Trophoblast cell (in vitro differentiated cells and primary cell): ENCODE measurements around the gene CLASP1.

ENCODE experiments used
- DNase-seq, 2 donors: peaks; one replicate each; pipeline ENCODE4 v3.0.0-alpha.2; 2016
- H2AFZ ChIP-seq: 2 replicates; pipeline ENCODE4 v1.6.1; 2013; ENCODE audit warnings: low read length, moderate library complexity, mild to moderate bottlenecking; ENCODE audit not compliant: insufficient read depth, poor library complexity
- H2AK5ac ChIP-seq: 2 replicates; pipeline ENCODE4 v1.6.1; 2013; ENCODE audit warnings: mild to moderate bottlenecking, low read length
- H2BK120ac ChIP-seq: 2 replicates; pipeline ENCODE4 v1.6.1; 2013; ENCODE audit warnings: low read length, mild to moderate bottlenecking, moderate library complexity; ENCODE audit not compliant: insufficient read depth, poor library complexity
- H2BK12ac ChIP-seq: 2 replicates; pipeline ENCODE4 v1.6.1; 2013; ENCODE audit warnings: mild to moderate bottlenecking, low read length, moderate library complexity
- H2BK5ac ChIP-seq: 2 replicates; pipeline ENCODE4 v1.6.1; 2013; ENCODE audit warnings: low read length, low read depth, moderate library complexity, mild to moderate bottlenecking; ENCODE audit not compliant: poor library complexity
- H3K14ac ChIP-seq: 2 replicates; pipeline ENCODE4 v1.6.1; 2013; ENCODE audit warnings: mild to moderate bottlenecking, low read length
- H3K18ac ChIP-seq: 2 replicates; pipeline ENCODE4 v1.6.1; 2013; ENCODE audit warnings: mild to moderate bottlenecking, low read length
- H3K23ac ChIP-seq: 2 replicates; pipeline ENCODE4 v1.6.1; 2013; ENCODE audit warnings: low read length
- H3K27ac ChIP-seq: 2 replicates; pipeline ENCODE4 v1.5.1; 2013; ENCODE audit warnings: low read depth, mild to moderate bottlenecking, inconsistent platforms, low read length, moderate library complexity
- H3K27me3 ChIP-seq: 2 replicates; pipeline ENCODE4 v1.6.1; 2013; ENCODE audit warnings: inconsistent platforms, mild to moderate bottlenecking, low read length, moderate library complexity; ENCODE audit not compliant: insufficient read depth
- H3K36me3 ChIP-seq, 2 experiments: 1 replicate in 1 of 2; 2 replicates in 1 of 2; pipeline ENCODE4 v1.6.1; 2013; ENCODE audit warnings: low read length in 2 of 2, mild to moderate bottlenecking in 2 of 2, moderate library complexity in 1 of 2; ENCODE audit not compliant: insufficient read depth in 2 of 2, control insufficient read depth in 1 of 2
- H3K4ac ChIP-seq: 2 replicates; pipeline ENCODE4 v1.6.1; 2013; ENCODE audit warnings: low read depth, mild to moderate bottlenecking, low read length, moderate library complexity
- H3K4me1 ChIP-seq, 2 experiments: 1 replicate in 1 of 2; 2 replicates in 1 of 2; pipeline ENCODE4 v1.6.1; 2013; ENCODE audit warnings: low read length in 2 of 2, mild to moderate bottlenecking in 2 of 2, moderate library complexity in 1 of 2; ENCODE audit not compliant: insufficient read depth in 2 of 2, control insufficient read depth in 1 of 2
- H3K4me2 ChIP-seq: 2 replicates; pipeline ENCODE4 v1.6.1; 2013; ENCODE audit warnings: inconsistent platforms, mild to moderate bottlenecking, low read length, moderate library complexity
- H3K4me3 ChIP-seq: 2 replicates; pipeline ENCODE4 v1.5.1; 2013; ENCODE audit warnings: mild to moderate bottlenecking, low read depth, low read length, inconsistent platforms
- H3K79me1 ChIP-seq: one replicate; pipeline ENCODE4 v1.6.1; 2013; ENCODE audit warnings: low read length
- H3K79me2 ChIP-seq: 2 replicates; pipeline ENCODE4 v1.6.1; 2013; ENCODE audit warnings: low read length, mild to moderate bottlenecking; ENCODE audit not compliant: control insufficient read depth, insufficient read depth, poor library complexity
- H3K9ac ChIP-seq: 2 replicates; pipeline ENCODE4 v1.6.1; 2013; ENCODE audit warnings: mild to moderate bottlenecking, low read length
- H3K9me3 ChIP-seq: 2 replicates; pipeline ENCODE4 v1.6.1; 2013; ENCODE audit warnings: low read depth, mild to moderate bottlenecking, control low read depth, inconsistent platforms, low read length; ENCODE audit not compliant: insufficient read depth
- H4K12ac ChIP-seq: 2 replicates; pipeline ENCODE4 v1.6.1; 2013; ENCODE audit warnings: low read depth, mild to moderate bottlenecking, low read length, moderate library complexity
- H4K8ac ChIP-seq: 2 replicates; pipeline ENCODE4 v1.6.1; 2013; ENCODE audit warnings: low read depth, mild to moderate bottlenecking, low read length, moderate library complexity
- H4K91ac ChIP-seq: one replicate; pipeline ENCODE4 v1.6.1; 2013; ENCODE audit warnings: low read depth, mild to moderate bottlenecking, low read length, moderate library complexity
- WGBS: extraction: QIAGEN DNeasy Blood & Tissue Kit; methylation state at CpG from one replicate; pipeline ENCODE4 v1.1.7; 2013; ENCODE audit warnings: missing lambda C conversion rate; ENCODE audit not compliant: insufficient read length, insufficient coverage; ENCODE audit errors: extremely low coverage; 5-methylcytosine and 5-hydroxymethylcytosine counted together

CLASP1 gene

GRCh38 chr2:121485039-121485438, 164.2 kb downstream of the CLASP1 start:
- Histone ChIP-seq H3K9ac (no peak overlapping the region), H3K4me2 (no peak overlapping the region), H3K4me3 (no peak overlapping the region), H3K9me3 (no peaks in the 10 kb centered on the region), H3K4ac (no peak overlapping the region), H3K79me1 (no peaks in the 10 kb centered on the region), H3K23ac (no peak overlapping the region), H2BK12ac (no peak overlapping the region), H3K36me3 (peaks cover 0 to 3% of the 10 kb centered on the region in 2 experiments), H3K18ac (no peak overlapping the region), H2BK5ac (no peak overlapping the region), H3K27ac (no peak overlapping the region), H4K8ac (no peak overlapping the region), H4K12ac (no peak overlapping the region), H2BK120ac (no peak overlapping the region), H4K91ac (no peak overlapping the region), H2AFZ (no peak overlapping the region), H3K79me2 (no peaks in the 10 kb centered on the region), H3K27me3 (no peaks in the 10 kb centered on the region), H3K4me1 (peaks cover 2 to 3% of the 10 kb centered on the region in 2 experiments), H3K14ac (no peak overlapping the region), H2AK5ac (no peak overlapping the region)
- peak; percentile 34 to 69 for DNase-seq

- H3K9me3 ChIP-seq: no peaks in the 10 kb centered on the region
- H2BK120ac ChIP-seq: no peak overlapping the region
- no peak overlapping the region for H3K18ac ChIP-seq
- no peak overlapping the region for H2AFZ ChIP-seq
- no peak overlapping the region for H3K4me3 ChIP-seq
- peaks cover 0 to 3% of the 10 kb centered on the region in 2 experiments for H3K36me3 ChIP-seq
- no CpG with 5 or more reads among the region's 2 CpGs for WGBS
- H3K27ac ChIP-seq: no peak overlapping the region
- H3K4me1 ChIP-seq: peaks cover 2 to 3% of the 10 kb centered on the region in 2 experiments
- H3K14ac ChIP-seq: no peak overlapping the region
- H4K91ac ChIP-seq: no peak overlapping the region
- DNase-seq: no peak
- no peak overlapping the region for H4K8ac ChIP-seq
- no peak overlapping the region for H3K4me2 ChIP-seq
- no peak overlapping the region for H4K12ac ChIP-seq
- H2AK5ac ChIP-seq: no peak overlapping the region
- no peak overlapping the region for H3K4ac ChIP-seq
- no peaks in the 10 kb centered on the region for H3K79me1 ChIP-seq
- no peak overlapping the region for H3K9ac ChIP-seq
- no peak overlapping the region for H2BK5ac ChIP-seq
- H3K79me2 ChIP-seq: no peaks in the 10 kb centered on the region
- H3K23ac ChIP-seq: no peak overlapping the region
- no peaks in the 10 kb centered on the region for H3K27me3 ChIP-seq
- H2BK12ac ChIP-seq: no peak overlapping the region
Observed at GRCh38 chr2:121483846-121484245, 165.4 kb downstream of the CLASP1 start.

DNA sequence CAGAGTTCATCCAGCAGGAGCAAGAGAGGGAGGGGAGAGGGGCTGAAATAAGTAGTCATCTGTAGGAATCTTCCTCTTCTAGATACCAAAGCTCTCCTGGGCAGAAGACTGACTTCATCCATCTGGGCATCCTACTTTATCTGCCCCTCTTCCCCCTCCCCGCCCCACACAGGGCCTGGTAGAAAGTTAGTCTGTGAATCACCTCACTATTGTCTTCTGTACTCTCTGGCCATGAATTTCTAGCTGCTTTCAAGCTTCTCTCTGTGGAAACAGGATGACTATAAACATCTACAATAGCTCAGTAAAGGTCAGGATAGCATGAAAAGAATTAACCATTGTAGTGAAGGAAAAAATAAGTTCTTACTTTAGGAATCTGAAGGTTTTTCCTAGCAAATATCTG, 166.2 kb downstream of the CLASP1 start:
- Histone ChIP-seq H3K4me1 (peaks cover 2 to 3% of the 10 kb centered on the region in 2 experiments), H4K8ac (no peak overlapping the region), H2BK12ac (no peak overlapping the region), H2BK5ac (no peak overlapping the region), H3K9ac (no peak overlapping the region), H3K27me3 (no peaks in the 10 kb centered on the region), H2AK5ac (no peak overlapping the region), H3K4me3 (no peak overlapping the region), H3K18ac (no peak overlapping the region), H3K23ac (no peak overlapping the region), H3K9me3 (no peaks in the 10 kb centered on the region), H3K4ac (no peak overlapping the region), H3K36me3 (peaks cover 0 to 3% of the 10 kb centered on the region in 2 experiments), H3K79me2 (no peaks in the 10 kb centered on the region), H3K4me2 (no peak overlapping the region), H3K14ac (no peak overlapping the region), H2AFZ (no peak overlapping the region), H4K12ac (no peak overlapping the region), H3K79me1 (no peaks in the 10 kb centered on the region), H4K91ac (no peak overlapping the region), H3K27ac (no peak overlapping the region), H2BK120ac (no peak overlapping the region)
- no peak for DNase-seq
- no CpG with 5 or more reads among the region's 1 CpG for WGBS

DNA sequence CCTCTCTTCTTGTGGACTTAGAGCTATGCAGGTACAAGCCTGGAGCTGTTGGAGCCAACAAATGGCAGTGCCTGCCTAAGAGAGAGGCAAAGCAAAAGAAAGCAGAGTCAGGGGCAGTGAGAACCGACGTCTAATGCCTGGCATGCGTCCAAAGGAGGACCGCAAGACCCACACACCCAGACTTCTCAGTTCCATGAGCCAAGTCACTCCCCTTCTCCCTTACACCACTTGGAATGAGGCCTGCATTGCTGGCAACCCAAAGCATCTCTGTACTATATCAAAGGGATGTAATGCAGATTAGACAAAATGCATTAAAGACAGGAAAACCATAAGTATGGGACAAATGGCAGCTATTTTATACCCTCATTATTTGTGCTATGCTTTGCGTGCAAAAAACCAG, 168.4 kb downstream of the CLASP1 start:
- Histone ChIP-seq H2BK5ac (no peak overlapping the region), H2AK5ac (no peak overlapping the region), H4K12ac (no peak overlapping the region), H2AFZ (no peak overlapping the region), H2BK12ac (no peak overlapping the region), H3K4me3 (no peak overlapping the region), H3K27ac (no peak overlapping the region), H3K79me1 (no peaks in the 10 kb centered on the region), H3K14ac (no peak overlapping the region), H3K9me3 (no peaks in the 10 kb centered on the region), H3K18ac (no peak overlapping the region), H2BK120ac (no peak overlapping the region), H3K23ac (no peak overlapping the region), H3K27me3 (no peaks in the 10 kb centered on the region), H3K9ac (no peak overlapping the region), H4K91ac (no peak overlapping the region), H3K4me2 (no peak overlapping the region), H3K36me3 (peaks cover 0 to 3% of the 10 kb centered on the region in 2 experiments), H3K79me2 (no peaks in the 10 kb centered on the region), H4K8ac (no peak overlapping the region), H3K4me1 (peaks cover 5% of the 10 kb centered on the region in 2 experiments), H3K4ac (no peak overlapping the region)
- no peak for DNase-seq
- no CpG with 5 or more reads among the region's 5 CpGs for WGBS
